Activated B cell treated with CpG ODN at 0.5 μM for 24 hours (primary cell): ENCODE measurements around the gene HIVEP3. TPM values are rescaled to one million over a fixed set of nuclear protein-coding genes. Genes with fewer than 3 reads are reported as not detected.

Experiments used
- ATAC-seq: fragments of 200-7000 bp; cut with Tn5 transposase; one replicate; pipeline ENCODE4 v1.10.0; 2021; ENCODE audit warnings: low read depth, mild to moderate bottlenecking, moderate library complexity
- CTCF ChIA-PET: fragments of 350-600 bp; sonication (Branson Sonifier 250); formaldehyde crosslinking; loops from one replicate; lab custom pipeline; 2021; ENCODE audit warnings: antibody characterized with exemption; lab: Charles Lee
- POLR2A ChIA-PET: fragments of 350-600 bp; sonication (Branson Sonifier 250); formaldehyde crosslinking; loops from one replicate; lab custom pipeline; 2021; ENCODE audit warnings: antibody characterized with exemption; lab: Charles Lee
- DNase-seq: peaks from one replicate; pipeline ENCODE4 v3.0.0; 2022
- H3K27ac Mint-ChIP-seq: one replicate; pipeline ENCODE4 v1.8.0; 2020; ENCODE audit warnings: mixed read lengths
- H3K27me3 Mint-ChIP-seq: one replicate; pipeline ENCODE4 v1.8.0; 2021; ENCODE audit warnings: mixed read lengths
- H3K36me3 Mint-ChIP-seq: one replicate; pipeline ENCODE4 v1.8.0; 2021; ENCODE audit warnings: low read depth, mixed read lengths
- H3K4me1 Mint-ChIP-seq: one replicate; pipeline ENCODE4 v1.8.0; 2021; ENCODE audit warnings: mixed read lengths
- H3K4me3 Mint-ChIP-seq: one replicate; pipeline ENCODE4 v1.8.0; 2020; ENCODE audit warnings: mild to moderate bottlenecking, mixed read lengths
- H3K9me3 Mint-ChIP-seq: one replicate; pipeline ENCODE4 v1.8.0; 2020; ENCODE audit warnings: mixed read lengths
- CTCF ChIP-seq: fragments of 200-600 bp; IDR thresholded peaks from one replicate; pipeline ENCODE4 v1.8.0; 2022; ENCODE audit warnings: antibody characterized with exemption, mild to moderate bottlenecking
- intact Hi-C: fragments of 100-400 bp; cut with micrococcal nuclease; formaldehyde crosslinking; loops from one replicate; pipeline ENCODE4 v1.15.1; 2024
- total RNA-seq: library from RNA; stranded (reverse); gene quantifications from 2 replicates; pipeline ENCODE4 v1.2.3, GENCODE V29; 2022

The HIVEP3 gene
- total RNA-seq, 1 donor from 2014 or later, result 14.4 TPM

- no peak for DNase-seq
- no peaks in the 10 kb centered on the region for H3K9me3 Mint-ChIP-seq
Measured at GRCh38 chr1:41609166-41609883, 309.4 kb downstream of the HIVEP3 start.

GRCh38 chr1:41608211-41608610, 310.5 kb downstream of the HIVEP3 start:
- Mint-ChIP-seq H3K27ac (no peak overlapping the region), H3K4me1 (peaks cover 8% of the 10 kb centered on the region), H3K4me3 (no peak overlapping the region), H3K27me3 (no peaks in the 10 kb centered on the region), H3K36me3 (peaks cover 2% of the 10 kb centered on the region), H3K9me3 (no peaks in the 10 kb centered on the region)
- ChIA-PET CTCF (no interaction called here), POLR2A (interaction anchor here (0.8 kb wide), 1 partner anchor 28 kb away, joined by 3 read pairs; no protein-coding TSS in a partner anchor)
- no peak for TF ChIP-seq CTCF
- no peak for ATAC-seq
- DNase-seq, result no peak
- intact Hi-C loops, result no loop called here

More at GRCh38 chr1:41609166-41609883, 309.4 kb downstream of the HIVEP3 start:
- ChIA-PET CTCF (no interaction called here), POLR2A (no interaction called here)
- Mint-ChIP-seq H3K27ac (no peak overlapping the region), H3K4me3 (no peak overlapping the region), H3K4me1 (peaks cover 8% of the 10 kb centered on the region), H3K27me3 (no peaks in the 10 kb centered on the region), H3K36me3 (peaks cover 7% of the 10 kb centered on the region)
- no peak for TF ChIP-seq CTCF
- no peak for ATAC-seq
- intact Hi-C loops, result no loop called here

GRCh38 chr1:41607808-41608207, 310.9 kb downstream of the HIVEP3 start:
- Mint-ChIP-seq H3K27ac (no peak overlapping the region), H3K4me3 (no peak overlapping the region), H3K27me3 (no peaks in the 10 kb centered on the region), H3K36me3 (peaks cover 2% of the 10 kb centered on the region), H3K4me1 (peaks cover 8% of the 10 kb centered on the region), H3K9me3 (no peaks in the 10 kb centered on the region)
- ChIA-PET CTCF (no interaction called here), POLR2A (interaction anchor here (0.8 kb wide), 1 partner anchor 28 kb away, joined by 3 read pairs; no protein-coding TSS in a partner anchor)
- intact Hi-C loops, result no loop called here
- DNase-seq (no peak), ATAC-seq (no peak)
- no peak for TF ChIP-seq CTCF

GRCh38 chr1:41599912-41600311, 318.8 kb downstream of the HIVEP3 start:
- H3K9me3 Mint-ChIP-seq, result no peaks in the 10 kb centered on the region
- H3K27ac Mint-ChIP-seq, result no peak overlapping the region
- DNase-seq, result no peak
- peaks cover 4% of the 10 kb centered on the region for H3K4me1 Mint-ChIP-seq
- no peak for ATAC-seq
- H3K27me3 Mint-ChIP-seq, result no peaks in the 10 kb centered on the region
- intact Hi-C loops, result no loop called here
- H3K4me3 Mint-ChIP-seq, result no peak overlapping the region
- ChIA-PET POLR2A (no interaction called here), CTCF (no interaction called here)
- peaks cover 2% of the 10 kb centered on the region for H3K36me3 Mint-ChIP-seq
- no peak for TF ChIP-seq CTCF

GRCh38 chr1:41598325-41598724, 320.4 kb downstream of the HIVEP3 start:
- H3K9me3 Mint-ChIP-seq, result no peaks in the 10 kb centered on the region
- TF ChIP-seq CTCF, result no peak
- ATAC-seq (no peak), DNase-seq (no peak)
- H3K27ac Mint-ChIP-seq, result no peak overlapping the region
- no peaks in the 10 kb centered on the region for H3K27me3 Mint-ChIP-seq
- no peak overlapping the region for H3K4me3 Mint-ChIP-seq
- ChIA-PET CTCF (no interaction called here), POLR2A (no interaction called here)
- peaks cover 4% of the 10 kb centered on the region for H3K4me1 Mint-ChIP-seq
- intact Hi-C loops, result no loop called here
- peaks cover 2% of the 10 kb centered on the region for H3K36me3 Mint-ChIP-seq
